GM18505 (cell line): ENCODE data around the gene RAMP3.

Experiments
- ATAC-seq: cut with Tn5 transposase; IDR thresholded peaks from one replicate; pipeline ENCODE4 v1.9.1; 2021; ENCODE audit not compliant: unreplicated experiment
- POLR2A ChIP-seq: IDR thresholded peaks from 4 replicates; pipeline ENCODE4 v1.6.1; 2011; ENCODE audit warnings: borderline replicate concordance; ENCODE audit not compliant: insufficient read depth, insufficient read length; ENCODE audit errors: extremely low read depth

The RAMP3 gene

DNA sequence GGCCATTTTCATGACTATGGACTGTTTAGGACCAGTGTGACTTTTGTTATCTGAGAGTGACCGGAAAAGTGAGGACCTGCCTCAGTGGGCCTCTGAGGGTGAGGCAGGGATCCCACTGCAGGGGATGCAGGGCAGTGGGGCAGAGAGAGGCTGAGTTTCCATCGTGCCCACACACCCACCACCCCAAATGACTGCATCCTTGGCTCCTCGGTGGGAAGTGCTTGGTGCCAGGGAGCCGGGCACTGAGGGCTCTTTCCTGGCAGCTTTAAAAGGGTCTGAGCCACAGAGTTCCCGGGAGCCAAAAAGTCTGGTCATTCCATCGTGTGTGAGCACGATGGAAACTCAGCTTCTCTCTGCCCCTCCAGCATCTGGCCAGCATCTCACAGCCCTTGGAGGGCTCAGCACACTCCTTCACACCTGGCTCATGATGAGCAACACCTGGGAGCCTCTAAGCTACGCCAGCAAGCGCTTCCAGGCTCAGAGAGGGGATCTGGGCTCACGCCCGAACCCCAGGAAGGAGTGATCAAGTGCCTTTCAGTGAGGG lies 59.1 kb downstream of the RAMP3 start:
- no peak for ATAC-seq

GRCh38 chr7:45217358-45217757 lies 59.8 kb downstream of the RAMP3 start:
- ATAC-seq: no peak
- no peak for TF ChIP-seq POLR2A

More for the DNA sequence above, 59.1 kb downstream of the RAMP3 start:
- no peak for TF ChIP-seq POLR2A

DNA sequence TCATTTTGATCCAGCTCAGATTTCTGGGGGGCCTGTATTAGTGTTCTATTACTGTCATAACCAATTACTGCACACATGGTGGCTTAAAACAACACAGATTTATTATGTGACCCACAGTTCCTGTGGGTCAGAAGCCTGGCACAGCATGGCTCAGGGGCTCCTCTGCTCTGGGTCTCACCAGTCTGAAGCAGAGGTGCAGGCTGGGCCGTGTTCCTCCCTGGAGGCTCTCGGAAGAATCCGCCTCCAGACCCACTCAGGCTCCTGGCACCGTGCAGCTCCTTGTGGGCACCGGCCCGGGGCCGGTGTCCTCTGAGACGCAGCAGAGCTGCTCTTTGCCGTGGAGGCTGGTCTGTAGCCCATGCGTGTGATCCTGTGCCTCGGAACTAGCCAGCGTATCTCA lies 61.5 kb downstream of the RAMP3 start:
- ATAC-seq: no peak
- TF ChIP-seq POLR2A: no peak

- no peak for ATAC-seq
- TF ChIP-seq POLR2A: no peak
Observed at GRCh38 chr7:45219801-45220435, 62.3 kb downstream of the RAMP3 start.

- no peak for ATAC-seq
- TF ChIP-seq POLR2A: no peak
Observed at GRCh38 chr7:45220846-45221618, 63.4 kb downstream of the RAMP3 start.

DNA sequence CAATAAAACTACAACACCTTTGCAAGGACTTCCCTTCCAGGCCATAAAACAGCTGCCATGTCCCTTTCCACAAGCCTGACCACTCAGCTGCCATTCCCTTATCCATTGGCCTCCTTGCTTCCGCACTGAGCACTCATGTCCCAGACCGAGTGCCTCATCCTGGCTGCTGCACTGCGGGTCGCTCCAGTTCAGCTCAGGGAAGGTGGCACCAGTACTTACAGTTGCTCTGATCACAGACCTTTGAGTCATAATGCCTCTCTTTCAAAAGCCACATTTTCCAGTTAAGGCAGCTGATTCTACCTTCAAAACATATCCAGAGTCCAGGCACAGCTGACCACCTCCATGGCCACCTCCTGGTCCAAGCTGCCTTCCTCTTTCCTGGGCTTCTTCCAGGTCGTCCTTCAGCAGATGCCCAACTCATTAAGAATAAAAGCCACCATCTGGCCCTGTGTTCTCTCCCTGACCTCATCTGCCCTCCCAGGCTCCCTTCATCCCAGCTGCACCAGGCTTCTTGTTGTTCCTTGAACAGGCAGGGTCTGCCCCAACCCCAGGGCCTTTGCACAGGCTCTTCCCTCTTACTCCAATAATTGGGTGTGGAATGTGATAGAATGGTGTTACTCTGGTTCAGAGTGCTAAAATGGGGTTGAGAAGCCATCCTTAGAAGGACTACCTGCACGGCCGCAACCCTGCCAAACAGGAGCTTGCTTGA lies 64.5 kb downstream of the RAMP3 start:
- ATAC-seq: no peak
- no peak for TF ChIP-seq POLR2A

GRCh38 chr7:45223078-45223477 lies 65.5 kb downstream of the RAMP3 start:
- ATAC-seq: no peak
- TF ChIP-seq POLR2A: no peak

DNA sequence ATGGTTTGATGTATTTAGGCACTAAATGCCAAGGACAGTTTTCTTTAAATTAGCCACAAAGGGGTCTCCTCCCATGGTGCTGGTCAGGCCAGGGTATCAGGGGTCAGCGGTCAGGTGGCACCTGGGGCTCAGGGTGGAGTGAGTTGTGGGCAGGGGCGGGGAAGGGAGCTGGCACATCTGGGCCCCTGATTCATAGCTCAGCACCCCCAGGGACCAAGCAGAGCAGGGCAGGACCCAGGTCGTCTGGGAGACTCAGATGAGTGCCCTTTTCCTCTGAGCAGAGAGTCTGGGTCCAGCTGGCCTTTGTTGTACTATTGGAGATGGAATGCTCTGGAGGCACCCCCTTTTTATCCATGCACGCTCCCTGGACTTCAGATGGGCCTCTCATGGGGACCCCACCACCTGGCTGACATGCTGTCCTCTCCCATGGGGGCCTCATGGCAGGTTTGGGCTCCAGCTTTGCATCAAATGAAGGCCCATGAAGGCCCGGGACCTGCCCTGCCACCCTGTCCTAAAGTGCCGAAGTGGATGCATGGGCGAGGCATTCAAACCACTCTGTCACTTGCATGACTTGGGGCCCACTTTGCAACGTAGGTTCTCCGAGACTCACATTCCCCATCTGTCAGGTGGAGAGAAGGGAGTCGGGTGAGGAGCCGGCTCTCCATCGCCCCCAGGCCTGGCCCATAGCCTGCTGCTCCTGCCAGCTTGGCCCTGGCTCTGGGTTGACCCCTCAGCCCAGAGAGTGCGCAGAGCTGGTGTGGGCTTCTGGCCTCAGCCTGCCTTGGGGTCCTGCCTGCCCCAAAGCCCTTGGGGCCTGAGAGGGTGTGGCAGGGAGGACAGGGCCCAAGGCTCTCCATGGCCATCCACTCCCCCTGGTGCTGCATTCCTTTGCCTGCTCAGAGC lies 66.4 kb downstream of the RAMP3 start:
- no peak for TF ChIP-seq POLR2A
- no peak for ATAC-seq

GRCh38 chr7:45224832-45225231 lies 67.2 kb downstream of the RAMP3 start:
- TF ChIP-seq POLR2A: no peak
- no peak for ATAC-seq

DNA sequence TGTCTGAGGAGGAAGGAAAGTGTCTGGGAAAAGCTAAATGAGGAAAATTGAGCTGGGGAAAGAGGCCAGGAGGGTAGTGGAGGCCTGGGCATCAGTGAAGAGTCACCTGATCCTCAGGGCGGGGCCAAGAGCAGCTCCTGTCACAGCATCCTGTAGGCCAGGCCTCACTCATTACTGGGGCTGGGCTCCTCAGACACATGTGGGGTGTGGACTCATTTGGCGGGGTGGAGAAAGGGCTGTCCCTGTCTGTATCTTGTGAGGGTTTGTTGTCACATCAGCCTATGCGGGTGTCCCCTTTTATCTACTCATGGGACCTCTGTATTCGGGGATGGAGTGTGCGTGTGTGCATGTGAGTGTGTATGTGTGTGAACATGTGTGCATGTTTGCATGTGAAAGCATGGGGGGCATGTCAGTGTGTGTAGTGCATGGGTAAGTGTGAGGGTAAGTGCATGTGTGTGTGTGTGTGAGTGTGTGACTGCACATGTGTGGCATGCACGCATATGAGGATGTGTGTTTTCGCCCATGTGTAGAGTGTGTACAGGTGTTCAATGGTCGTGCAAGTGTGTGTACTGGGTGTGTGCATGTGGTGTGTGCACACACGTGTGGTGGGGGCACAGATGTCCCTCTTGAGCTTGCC lies 67.8 kb downstream of the RAMP3 start:
- TF ChIP-seq POLR2A: no peak
- no peak for ATAC-seq

DNA sequence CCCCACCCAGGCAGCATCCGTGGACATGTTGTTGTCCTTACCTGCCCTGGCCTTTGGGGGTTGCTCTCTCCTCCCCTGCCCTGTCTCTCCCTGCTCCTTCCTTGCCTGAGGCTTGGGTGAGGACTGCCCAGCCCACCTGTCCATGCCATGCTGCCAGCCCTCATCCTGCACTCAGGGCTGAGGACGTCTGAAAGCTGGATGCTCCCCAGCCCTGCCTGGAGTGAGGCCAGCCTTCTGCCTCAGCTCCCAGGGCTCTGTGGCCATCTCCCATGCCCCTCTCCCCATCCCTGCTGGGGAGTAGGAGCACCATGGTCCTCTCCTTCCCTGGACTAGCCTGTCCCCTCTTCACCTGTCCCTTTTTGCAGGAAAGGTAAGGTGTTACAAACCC lies 68.4 kb downstream of the RAMP3 start:
- TF ChIP-seq POLR2A: no peak
- no peak for ATAC-seq
